Kidney (tissue), 14 donors: ENCODE measurements around the gene PIP5K1C. TPM values are rescaled to one million over a fixed set of nuclear protein-coding genes. Genes with fewer than 3 reads are reported as not detected.

ENCODE experiments used
- DNase-seq, 5 donors: peaks; one replicate each; pipeline ENCODE4 v3.0.0-alpha.2; 2013 to 2020
- FAIRE-seq: peaks from 2 replicates; lab custom pipeline; 2012; peaks lifted over from hg19 to GRCh38; lab: Jason Lieb, UNC
- H3K27ac ChIP-seq, 2 donors: one replicate each; pipeline ENCODE4 v1.7.0; 2013; ENCODE audit warnings: low read depth in 2 of 2, low read length in 2 of 2, inconsistent platforms in 1 of 2
- H3K27me3 ChIP-seq: one replicate; pipeline ENCODE4 v1.7.1; 2013; ENCODE audit warnings: low read length, inconsistent platforms; ENCODE audit not compliant: control insufficient read depth, insufficient read depth
- H3K36me3 ChIP-seq, 3 donors: one replicate each; pipeline versions ENCODE4 v1.7.0 to v1.7.1; 2013; ENCODE audit warnings: low read length in 3 of 3, control low read depth in 1 of 3, inconsistent platforms in 1 of 3; ENCODE audit not compliant: insufficient read depth in 3 of 3, control insufficient read depth in 2 of 3
- H3K4me1 ChIP-seq, 3 donors: one replicate each; pipeline versions ENCODE4 v1.7.0 to v1.7.1; 2013; ENCODE audit warnings: low read length in 3 of 3, inconsistent platforms in 1 of 3, low read depth in 1 of 3; ENCODE audit not compliant: control insufficient read depth in 2 of 3, insufficient read depth in 2 of 3
- H3K4me3 ChIP-seq, 3 donors: one replicate each; pipeline versions ENCODE4 v1.7.0 to v1.8.1; 2013; ENCODE audit warnings: low read length in 3 of 3, control low read depth in 1 of 3, inconsistent platforms in 1 of 3
- H3K9ac ChIP-seq, 3 donors: one replicate each; pipeline versions ENCODE4 v1.7.0 to v1.7.1; 2013; ENCODE audit warnings: low read length in 3 of 3, control low read depth in 1 of 3, inconsistent platforms in 1 of 3
- H3K9me3 ChIP-seq, 3 donors: one replicate each; pipeline versions ENCODE4 v1.7.0 to v1.7.1; 2013; ENCODE audit warnings: low read length in 3 of 3, control low read depth in 1 of 3, inconsistent platforms in 1 of 3; ENCODE audit not compliant: control insufficient read depth in 2 of 3, insufficient read depth in 1 of 3
- CTCF ChIP-seq: IDR thresholded peaks from 3 replicates; pipeline ENCODE4 v1.5.1; 2012; ENCODE audit warnings: mild to moderate bottlenecking, moderate library complexity, borderline replicate concordance; ENCODE audit not compliant: insufficient read depth; ENCODE audit errors: extremely low read depth
- intact Hi-C: fragments of 100-400 bp; cut with DNase I; formaldehyde crosslinking; loops from one replicate; pipeline ENCODE4 v1.11.1; 2022
- polyA plus RNA-seq: library from polyadenylated mRNA; stranded (reverse); fragments of 350-450 nt; fragmentation: Illumina TruSeq; extraction: RNeasy Lipid Tissue Mini Kit (QIAGEN cat#74804); gene quantifications from one replicate; pipeline ENCODE4 v1.2.3, GENCODE V29; 2014; ENCODE audit warnings: low read depth, low replicate concordance; ENCODE audit not compliant: insufficient read depth
- total RNA-seq: library from RNA; stranded (reverse); fragmentation: NEBNext Ultra II Directional; extraction: Animal tissue kit (Norgen Biotek cat#: 25700); gene quantifications from one replicate; pipeline ENCODE4 v1.2.1, GENCODE V29; 2021
- donor health status: control.
- donor health status: control.
- donor health status: control.
- donor health status: control.
- donor health status: control.
- donor health status: DM: yes; HTN: yes; CAD: no.
- donor health status: Normal renal cell carcinoma (clear cell type).

The PIP5K1C gene
- total and polyA plus RNA-seq, 2 donors from 2014 or later = 11.2 to 35.6 TPM

- Histone ChIP-seq H3K9me3 (no peaks in the 10 kb centered on the region), H3K27me3 (no peaks in the 10 kb centered on the region), H3K36me3 (no peaks in the 10 kb centered on the region), H3K4me1 (peaks cover 0 to 16% (median 0%) of the 10 kb centered on the region in 3 donors), H3K4me3 (no peak overlapping the region), H3K27ac (no peak overlapping the region), H3K9ac (no peak overlapping the region)
- FAIRE-seq = no peak
- TF ChIP-seq CTCF = no peak
- intact Hi-C loops = no loop called here
- peak in 3 of 5 donors; percentile 34 to 60 (median 57) for DNase-seq
These were observed 16.0 kb downstream of the PIP5K1C start for GRCh38 chr19:3684054-3684816.

DNA sequence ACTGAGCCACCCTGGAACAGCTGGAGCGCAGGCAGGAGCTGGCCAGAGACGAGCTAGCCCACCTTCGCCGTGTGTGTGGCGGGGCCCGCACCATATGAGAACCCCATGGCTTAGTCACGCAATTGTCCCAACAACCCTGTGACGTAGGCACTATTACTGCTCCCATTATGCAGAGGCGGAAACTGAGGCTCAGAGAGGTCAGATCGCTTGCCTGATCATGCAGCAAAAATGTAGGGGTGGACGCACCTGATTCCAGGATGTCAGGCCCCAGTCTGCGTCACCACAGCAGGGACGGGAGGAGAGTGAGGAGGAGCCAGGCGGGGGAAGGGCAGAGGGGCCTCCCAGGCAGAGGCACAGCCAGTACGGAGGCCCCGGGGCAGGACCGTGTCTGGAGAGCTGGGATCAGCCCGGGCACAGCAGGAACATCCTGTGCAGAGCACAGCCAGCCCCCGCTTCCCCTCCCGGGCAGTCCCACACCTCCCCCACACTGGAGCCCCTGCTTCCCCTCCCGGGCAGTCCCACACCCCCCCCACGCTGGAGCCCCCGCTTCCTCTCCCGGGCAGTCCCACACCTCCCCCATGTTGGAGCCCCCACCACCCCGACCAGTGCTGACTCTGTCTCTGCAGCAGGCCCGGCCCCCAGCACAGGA, 16.7 kb downstream of the PIP5K1C start:
- Histone ChIP-seq H3K9ac (no peak overlapping the region), H3K9me3 (no peaks in the 10 kb centered on the region), H3K4me3 (no peak overlapping the region), H3K36me3 (no peaks in the 10 kb centered on the region), H3K27ac (peak overlapping the region in 1 of 2 donors; percentile 20), H3K27me3 (no peaks in the 10 kb centered on the region), H3K4me1 (peaks cover 0 to 16% (median 0%) of the 10 kb centered on the region in 3 donors)
- intact Hi-C loops = no loop called here
- no peak for TF ChIP-seq CTCF
- DNase-seq (peak; percentile 45 to 90 (median 74)), FAIRE-seq (no peak)

DNA sequence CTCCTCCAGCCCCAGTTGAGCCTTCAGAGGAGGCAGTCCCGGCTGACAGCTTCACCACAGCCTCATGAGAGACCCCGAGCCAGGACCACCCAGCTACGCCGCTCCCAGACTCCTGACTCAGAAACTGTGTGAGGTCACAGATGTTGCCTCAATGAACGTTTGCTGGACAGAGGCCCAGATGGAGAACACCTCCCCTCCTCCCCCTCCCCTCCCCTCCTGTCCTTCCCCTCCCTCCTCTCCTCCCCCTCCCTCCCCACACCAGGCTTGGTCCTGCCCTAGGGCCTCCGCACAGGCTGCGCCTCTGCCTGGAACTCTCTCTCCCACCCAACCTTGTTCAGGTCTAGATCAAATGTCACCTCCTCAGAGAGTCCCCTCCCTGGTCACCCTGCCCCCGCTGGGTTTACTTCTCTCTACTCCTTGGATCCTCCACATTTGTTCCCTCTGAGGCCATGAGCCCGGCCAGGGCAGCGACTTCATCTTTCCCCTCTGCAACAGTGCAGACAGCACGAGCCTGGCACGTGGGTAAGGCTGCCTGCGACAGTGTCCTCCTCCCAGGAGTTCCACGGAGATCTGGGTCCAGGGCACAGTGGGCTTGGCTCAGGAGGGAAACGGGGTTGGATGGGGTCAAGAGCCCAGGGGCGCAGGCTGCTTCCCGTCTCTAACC, 17.4 kb downstream of the PIP5K1C start:
- DNase-seq (peak in 4 of 5 donors; percentile 49 to 65 (median 60)), FAIRE-seq (no peak)
- intact Hi-C loops = no loop called here

More for the DNA sequence above, 17.4 kb downstream of the PIP5K1C start:
- H3K9ac ChIP-seq = no peak overlapping the region
- no peaks in the 10 kb centered on the region for H3K9me3 ChIP-seq
- no peak overlapping the region for H3K4me3 ChIP-seq
- no peaks in the 10 kb centered on the region for H3K27me3 ChIP-seq
- peaks cover 0 to 12% (median 0%) of the 10 kb centered on the region in 3 donors for H3K4me1 ChIP-seq
- H3K36me3 ChIP-seq = no peaks in the 10 kb centered on the region
- H3K27ac ChIP-seq = peak overlapping the region in 1 of 2 donors; percentile 20
- TF ChIP-seq CTCF = no peak
